AG10803 (cell line): ENCODE data around the gene OR51B2.

Source experiments
- DNase-seq: peaks from one replicate; pipeline ENCODE4 v3.0.0; 2010; ENCODE audit warnings: low read depth
- H3K4me3 ChIP-seq: 2 replicates; pipeline ENCODE4 v1.5.1; 2011; ENCODE audit warnings: mild to moderate bottlenecking, low read length, control low read depth
- TF ChIP-seq, protein P1 (sequence below): conservative IDR thresholded peaks from 2 replicates; pipeline ENCODE4 v1.5.1; 2011; ENCODE audit warnings: mild to moderate bottlenecking, low read length, control low read depth, inconsistent platforms

The OR51B2 gene

DNA sequence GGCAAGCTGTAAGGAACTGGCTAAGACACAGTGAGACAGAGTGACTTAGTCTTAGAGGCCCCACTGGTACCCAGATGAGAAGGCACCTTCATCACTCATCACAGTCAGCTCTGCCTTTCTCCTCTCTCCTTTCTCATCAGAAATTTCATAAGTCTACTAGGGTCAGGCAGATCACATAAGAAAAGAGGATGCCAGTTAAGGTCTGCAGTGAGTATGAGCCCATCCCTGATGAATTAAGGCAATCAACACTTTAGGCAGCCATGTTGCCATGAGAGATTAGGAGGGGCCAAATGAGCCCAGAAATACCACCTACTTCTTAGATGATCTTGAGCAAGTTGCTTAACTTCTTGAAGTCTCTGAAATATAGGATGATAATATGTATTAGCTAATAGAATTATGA is 42.5 kb downstream of the OR51B2 start:
- no peak for DNase-seq
- no peak overlapping the region for H3K4me3 ChIP-seq
- TF ChIP-seq, protein P1, sequence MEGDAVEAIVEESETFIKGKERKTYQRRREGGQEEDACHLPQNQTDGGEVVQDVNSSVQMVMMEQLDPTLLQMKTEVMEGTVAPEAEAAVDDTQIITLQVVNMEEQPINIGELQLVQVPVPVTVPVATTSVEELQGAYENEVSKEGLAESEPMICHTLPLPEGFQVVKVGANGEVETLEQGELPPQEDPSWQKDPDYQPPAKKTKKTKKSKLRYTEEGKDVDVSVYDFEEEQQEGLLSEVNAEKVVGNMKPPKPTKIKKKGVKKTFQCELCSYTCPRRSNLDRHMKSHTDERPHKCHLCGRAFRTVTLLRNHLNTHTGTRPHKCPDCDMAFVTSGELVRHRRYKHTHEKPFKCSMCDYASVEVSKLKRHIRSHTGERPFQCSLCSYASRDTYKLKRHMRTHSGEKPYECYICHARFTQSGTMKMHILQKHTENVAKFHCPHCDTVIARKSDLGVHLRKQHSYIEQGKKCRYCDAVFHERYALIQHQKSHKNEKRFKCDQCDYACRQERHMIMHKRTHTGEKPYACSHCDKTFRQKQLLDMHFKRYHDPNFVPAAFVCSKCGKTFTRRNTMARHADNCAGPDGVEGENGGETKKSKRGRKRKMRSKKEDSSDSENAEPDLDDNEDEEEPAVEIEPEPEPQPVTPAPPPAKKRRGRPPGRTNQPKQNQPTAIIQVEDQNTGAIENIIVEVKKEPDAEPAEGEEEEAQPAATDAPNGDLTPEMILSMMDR, result no peak

DNA sequence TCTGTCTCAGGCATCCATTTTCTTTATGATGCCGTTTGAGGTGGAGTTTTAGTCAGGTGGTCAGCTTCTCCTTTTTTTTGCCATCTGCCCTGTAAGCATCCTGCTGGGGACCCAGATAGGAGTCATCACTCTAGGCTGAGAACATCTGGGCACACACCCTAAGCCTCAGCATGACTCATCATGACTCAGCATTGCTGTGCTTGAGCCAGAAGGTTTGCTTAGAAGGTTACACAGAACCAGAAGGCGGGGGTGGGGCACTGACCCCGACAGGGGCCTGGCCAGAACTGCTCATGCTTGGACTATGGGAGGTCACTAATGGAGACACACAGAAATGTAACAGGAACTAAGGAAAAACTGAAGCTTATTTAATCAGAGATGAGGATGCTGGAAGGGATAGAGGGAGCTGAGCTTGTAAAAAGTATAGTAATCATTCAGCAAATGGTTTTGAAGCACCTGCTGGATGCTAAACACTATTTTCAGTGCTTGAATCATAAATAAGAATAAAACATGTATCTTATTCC is 43.5 kb downstream of the OR51B2 start:
- peak; percentile 98 for DNase-seq
- no peak overlapping the region for H3K4me3 ChIP-seq
- TF ChIP-seq, protein P1, result no peak

DNA sequence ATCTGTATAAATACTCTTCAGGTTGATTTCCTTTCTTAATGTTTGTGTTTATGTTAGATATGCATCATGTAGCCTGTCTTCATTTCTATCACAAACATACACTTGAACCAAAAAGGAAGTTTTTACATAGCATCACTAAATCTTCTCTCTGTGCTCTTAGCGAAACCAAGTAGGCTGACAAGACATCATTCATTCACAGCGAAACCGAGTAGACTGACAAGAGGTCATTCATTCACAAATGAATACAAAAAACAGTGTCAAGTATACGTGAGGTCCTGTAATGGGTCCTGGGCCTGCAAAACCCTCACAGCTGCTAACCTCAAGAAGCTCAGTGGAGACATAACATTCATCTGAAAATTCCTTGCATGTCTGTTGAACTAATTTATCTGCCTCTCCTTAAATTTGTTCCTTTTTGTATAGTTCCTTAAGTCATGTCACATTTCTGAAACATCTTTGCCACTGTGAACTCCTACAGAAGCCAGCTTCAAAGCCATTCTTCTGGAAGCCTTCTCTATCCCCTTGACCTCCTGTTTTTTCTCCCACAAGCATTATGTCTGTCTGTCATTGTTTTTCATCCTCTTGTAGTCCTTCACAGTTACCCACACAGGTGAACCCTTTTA is 44.5 kb downstream of the OR51B2 start:
- H3K4me3 ChIP-seq, result no peak overlapping the region
- TF ChIP-seq, protein P1, result no peak
- peak; percentile 11 for DNase-seq

DNA sequence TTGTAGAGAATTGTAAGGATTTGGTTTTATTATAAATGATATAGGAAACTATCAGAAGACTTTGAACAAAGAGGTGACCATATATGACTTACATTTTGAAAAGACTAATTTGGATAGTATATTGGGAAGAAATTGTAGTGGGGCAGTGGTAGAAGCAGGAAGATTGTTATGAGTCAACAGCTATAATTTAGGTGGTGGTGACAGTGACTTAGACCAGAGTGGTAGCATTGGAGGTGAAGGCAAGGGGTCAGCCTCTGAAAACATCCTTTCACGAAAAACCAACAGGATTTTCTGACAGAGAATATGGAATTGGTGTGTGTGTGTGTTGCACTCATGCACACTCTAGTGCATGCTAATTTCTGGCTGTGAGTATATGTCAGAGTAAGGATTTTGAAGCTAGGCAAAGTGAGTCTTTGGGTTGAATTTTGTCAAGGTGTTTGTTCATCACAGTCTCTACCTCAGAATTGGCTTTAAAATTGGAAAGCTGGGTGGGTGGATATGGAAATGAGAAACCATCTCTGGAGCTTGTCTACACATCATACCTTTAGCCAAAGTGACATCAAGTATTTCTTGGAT is 46.2 kb downstream of the OR51B2 start:
- H3K4me3 ChIP-seq, result no peak overlapping the region
- no peak for DNase-seq
- TF ChIP-seq, protein P1, result no peak

DNA sequence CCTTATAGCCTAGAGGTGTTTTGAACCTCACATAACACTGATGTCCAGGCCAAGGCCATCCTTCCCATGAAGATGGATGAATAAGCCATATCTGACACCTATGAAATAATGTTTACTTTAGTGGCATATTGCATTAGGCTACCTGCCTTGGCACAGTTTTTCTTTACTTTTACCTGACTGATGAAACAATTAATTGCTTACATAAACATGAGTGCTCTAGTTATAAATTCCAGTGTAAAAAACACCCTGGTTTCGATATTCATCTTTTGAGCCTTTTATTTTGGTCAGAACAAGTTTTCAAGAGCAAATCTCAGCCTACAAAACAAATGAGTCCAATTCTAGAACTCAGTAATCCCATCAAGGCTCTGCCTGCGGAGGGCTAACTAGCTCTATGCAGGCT is 47.4 kb downstream of the OR51B2 start:
- no peak for DNase-seq
- H3K4me3 ChIP-seq, result no peak overlapping the region
- TF ChIP-seq, protein P1, result no peak

DNA sequence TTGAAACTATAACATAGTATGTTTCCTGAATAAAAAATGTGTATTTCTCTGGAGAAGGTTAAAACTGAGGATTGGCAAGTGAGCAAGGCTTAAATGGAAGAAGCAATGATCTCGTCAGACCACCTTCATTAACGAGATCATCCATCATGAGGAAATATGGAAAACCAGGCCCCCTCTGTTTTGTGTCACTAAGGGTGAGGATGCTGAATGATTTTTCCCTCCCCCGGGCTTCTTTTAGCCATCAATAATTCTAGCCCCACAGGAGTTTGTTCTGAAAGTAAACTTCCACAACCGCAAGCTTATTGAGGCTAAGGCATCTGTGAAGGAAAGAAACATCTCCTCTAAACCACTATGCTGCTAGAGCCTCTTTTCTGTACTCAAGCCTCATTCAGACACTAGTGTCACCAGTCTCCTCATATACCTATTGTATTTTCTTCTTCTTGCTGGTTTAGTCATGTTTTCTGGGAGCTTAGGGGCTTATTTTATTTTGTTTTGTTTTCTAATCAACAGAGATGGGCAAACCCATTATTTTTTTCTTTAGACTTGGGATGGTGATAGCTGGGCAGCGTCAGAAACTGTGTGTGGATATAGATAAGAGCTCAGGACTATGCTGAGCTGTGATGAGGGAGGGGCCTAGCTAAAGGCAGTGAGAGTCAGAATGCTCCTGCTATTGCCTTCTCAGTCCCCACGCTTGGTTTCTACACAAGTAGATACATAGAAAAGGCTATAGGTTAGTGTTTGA is 48.6 kb downstream of the OR51B2 start:
- DNase-seq, result no peak
- no peak overlapping the region for H3K4me3 ChIP-seq
- TF ChIP-seq, protein P1, result no peak
